Naive thymus-derived CD4-positive, alpha-beta T cell (primary cell): ENCODE results near the gene CD86. TPM values are rescaled to one million over a fixed set of nuclear protein-coding genes. Genes with fewer than 3 reads are reported as not detected.

ENCODE experiments used
- ATAC-seq: fragments of 150-1000 bp; cut with Tn5 transposase; 2 replicates; pipeline ENCODE4 v1.10.0; 2021; ENCODE audit warnings: mild to moderate bottlenecking, moderate library complexity
- CTCF ChIA-PET: fragments of 350-600 bp; sonication (Branson Sonifier 250); formaldehyde crosslinking; loops from one replicate; lab custom pipeline; 2021; ENCODE audit warnings: antibody characterized with exemption; lab: Charles Lee
- POLR2A ChIA-PET: fragments of 350-600 bp; sonication (Branson Sonifier 250); formaldehyde crosslinking; loops from one replicate; lab custom pipeline; 2021; ENCODE audit warnings: antibody characterized with exemption, inconsistent platforms; lab: Charles Lee
- DNase-seq, 9 donors: peaks; one replicate each; pipeline versions ENCODE4 v3.0.0 to v3.0.0-alpha.2; 2020 to 2022; ENCODE audit warnings: mixed read lengths in 1 of 9
- H3K27ac ChIP-seq: one replicate; pipeline ENCODE4 v1.7.0; 2013; ENCODE audit warnings: mild to moderate bottlenecking, low read depth, low read length, moderate library complexity
- H3K27me3 ChIP-seq, 2 donors: one replicate each; pipeline ENCODE4 v1.7.0; 2013; ENCODE audit warnings: low read length in 2 of 2, mild to moderate bottlenecking in 2 of 2, moderate library complexity in 2 of 2; ENCODE audit not compliant: control insufficient read depth in 2 of 2, insufficient read depth in 2 of 2
- H3K36me3 ChIP-seq, 3 experiments: 1 replicate in 2 of 3; 2 replicates in 1 of 3; pipeline ENCODE4 v1.7.0; 2013; ENCODE audit warnings: low read length in 3 of 3, mild to moderate bottlenecking in 3 of 3, moderate library complexity in 1 of 3; ENCODE audit not compliant: insufficient read depth in 3 of 3, control insufficient read depth in 2 of 3
- H3K4me1 ChIP-seq, 2 donors: one replicate each; pipeline ENCODE4 v1.7.0; 2013; ENCODE audit warnings: low read length in 2 of 2, mild to moderate bottlenecking in 2 of 2, moderate library complexity in 1 of 2; ENCODE audit not compliant: control insufficient read depth in 2 of 2, insufficient read depth in 2 of 2
- H3K4me3 ChIP-seq: 2 replicates; pipeline ENCODE4 v1.7.0; 2013; ENCODE audit warnings: mild to moderate bottlenecking, low read length
- H3K9me3 ChIP-seq, 3 experiments: 1 replicate in 2 of 3; 2 replicates in 1 of 3; pipeline ENCODE4 v1.7.0; 2013; ENCODE audit warnings: low read length in 3 of 3; ENCODE audit not compliant: control insufficient read depth in 2 of 3
- H3K27ac Mint-ChIP-seq, 9 donors: one replicate each; pipeline ENCODE4 v1.8.0; 2020 to 2022; ENCODE audit warnings: mixed read lengths in 9 of 9, mild to moderate bottlenecking in 8 of 9, moderate library complexity in 5 of 9, inconsistent platforms in 2 of 9
- H3K27me3 Mint-ChIP-seq, 5 donors: one replicate each; pipeline ENCODE4 v1.8.0; 2021 to 2022; ENCODE audit warnings: mixed read lengths in 5 of 5, mild to moderate bottlenecking in 1 of 5
- H3K36me3 Mint-ChIP-seq, 5 donors: one replicate each; pipeline ENCODE4 v1.8.0; 2020 to 2022; ENCODE audit warnings: mixed read lengths in 5 of 5, mild to moderate bottlenecking in 3 of 5, inconsistent platforms in 1 of 5
- H3K4me1 Mint-ChIP-seq, 7 donors: one replicate each; pipeline ENCODE4 v1.8.0; 2020 to 2022; ENCODE audit warnings: mixed read lengths in 7 of 7, mild to moderate bottlenecking in 3 of 7, inconsistent platforms in 1 of 7
- H3K4me3 Mint-ChIP-seq, 10 donors: one replicate each; pipeline ENCODE4 v1.8.0; 2020 to 2022; ENCODE audit warnings: mild to moderate bottlenecking in 10 of 10, mixed read lengths in 10 of 10, moderate library complexity in 6 of 10, inconsistent platforms in 2 of 10
- H3K9me3 Mint-ChIP-seq, 11 donors: one replicate each; pipeline ENCODE4 v1.8.0; 2020 to 2022; ENCODE audit warnings: mixed read lengths in 11 of 11, mild to moderate bottlenecking in 4 of 11, inconsistent platforms in 1 of 11, moderate library complexity in 1 of 11
- intact Hi-C, 2 donors: fragments of 100-400 bp; cut with micrococcal nuclease; formaldehyde crosslinking; loops; one replicate each; pipeline ENCODE4 v1.15.1; 2023
- polyA plus RNA-seq, 2 donors: library from polyadenylated mRNA; unstranded; fragments of 300-500 nt; fragmentation: Illumina TruSeq; gene quantifications; one replicate each; pipeline ENCODE4 v1.2.3, GENCODE V29; 2021
- total RNA-seq, 6 experiments: library from RNA in 5 of 6; stranded (reverse) in 5 of 6; gene quantifications; 1 replicate in 5 of 6; 2 replicates in 1 of 6; pipeline ENCODE4 v1.2.3 and lab custom pipeline; 2021 to 2026

The CD86 gene
- total and polyA plus RNA-seq, 7 experiments from 2014 or later: 0.07 to 24.0 (median 1.4) TPM

DNA sequence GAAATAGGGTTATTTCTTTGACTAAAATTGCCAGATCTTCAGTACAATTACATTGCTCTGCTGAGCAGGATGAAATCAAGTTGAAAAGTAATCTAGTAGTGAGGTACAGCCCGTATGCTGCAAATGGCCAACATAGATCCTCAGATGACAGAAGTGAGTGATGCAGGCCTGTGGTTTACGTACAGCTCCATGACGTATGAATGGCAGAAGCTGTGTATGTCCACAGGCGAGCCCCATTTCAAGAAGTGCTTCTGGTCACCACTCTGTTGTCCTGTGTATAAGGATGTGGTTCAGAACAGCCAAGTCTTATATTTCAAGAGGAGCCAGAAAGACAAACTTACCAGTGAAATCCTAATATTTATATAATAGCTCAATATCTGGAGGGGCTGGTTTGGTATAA is 9.2 kb downstream of the CD86 start:
- H3K27me3 ChIP-seq: no peaks in the 10 kb centered on the region
- no peaks in the 10 kb centered on the region for H3K9me3 ChIP-seq
- no peak overlapping the region for H3K4me3 ChIP-seq
- Mint-ChIP-seq H3K36me3 (peaks cover 0 to 4% (median 0%) of the 10 kb centered on the region in 5 donors), H3K27me3 (peaks cover 0 to 11% (median 0%) of the 10 kb centered on the region in 5 donors), H3K4me3 (no peak overlapping the region), H3K9me3 (peaks cover 0 to 2% (median 0%) of the 10 kb centered on the region in 11 donors), H3K4me1 (peaks cover 0 to 9% (median 0%) of the 10 kb centered on the region in 7 donors), H3K27ac (no peak overlapping the region)
- H3K27ac ChIP-seq: no peak overlapping the region
- DNase-seq: no peak
- H3K36me3 ChIP-seq: no peaks in the 10 kb centered on the region
- intact Hi-C loops: no loop called here
- ChIA-PET POLR2A (no interaction called here), CTCF (interaction anchor here (0.6 to 0.9 kb wide), 2 partner anchors 33 to 1267 kb away, joined by 3 read pairs; no protein-coding TSS in a partner anchor)
- no peaks in the 10 kb centered on the region for H3K4me1 ChIP-seq
- peak; percentile 82 for ATAC-seq

DNA sequence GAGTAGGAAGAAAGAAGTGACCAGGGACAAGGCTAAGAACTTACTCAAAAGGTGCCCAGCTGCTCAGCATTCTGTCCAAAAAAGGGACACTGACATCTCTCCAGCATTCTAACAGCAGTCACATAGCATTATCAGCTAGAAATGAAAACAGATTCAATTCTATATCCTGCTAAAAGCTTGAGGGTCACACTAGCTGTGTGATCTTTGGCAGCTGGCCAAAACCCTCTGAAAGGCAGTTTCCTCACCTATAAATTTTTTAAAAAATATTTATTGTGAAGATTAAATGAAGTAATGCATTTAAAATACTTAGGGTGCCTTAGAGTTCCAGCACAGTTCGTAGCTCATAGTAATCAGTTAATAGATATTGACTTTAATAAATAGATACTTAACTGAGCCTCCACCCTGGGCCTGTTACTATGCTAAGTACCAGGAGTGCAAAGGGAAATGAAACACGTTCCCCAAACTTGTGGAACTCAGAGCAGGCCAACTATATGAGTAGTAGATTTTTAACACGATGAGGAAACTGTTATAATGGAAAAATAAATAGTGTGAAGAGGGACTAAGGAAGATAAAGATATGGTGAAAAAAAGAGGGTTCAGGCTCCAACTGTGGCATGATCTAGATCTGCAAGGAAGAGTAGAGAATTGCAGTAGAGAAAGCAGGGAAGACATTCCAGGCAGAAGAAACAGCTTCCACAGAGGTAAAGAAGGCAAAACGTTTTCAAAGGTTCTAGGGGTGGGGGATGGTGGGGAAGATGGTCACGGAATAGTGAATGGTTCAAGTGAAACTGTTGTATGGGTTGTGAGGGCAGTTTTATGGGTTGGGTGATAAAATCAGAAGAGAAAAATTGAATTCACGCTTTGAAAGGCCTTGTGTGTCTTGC is 11.4 kb downstream of the CD86 start:
- H3K36me3 ChIP-seq: no peaks in the 10 kb centered on the region
- ChIA-PET CTCF (no interaction called here), POLR2A (no interaction called here)
- Mint-ChIP-seq H3K27me3 (peaks cover 0 to 12% (median 0%) of the 10 kb centered on the region in 5 donors), H3K9me3 (peaks cover 0 to 2% (median 0%) of the 10 kb centered on the region in 11 donors), H3K4me3 (peak overlapping the region in 1 of 10 donors; percentile 6), H3K27ac (no peak overlapping the region), H3K4me1 (peaks cover 0 to 9% (median 0%) of the 10 kb centered on the region in 7 donors), H3K36me3 (peaks cover 0 to 4% (median 0%) of the 10 kb centered on the region in 5 donors)
- H3K27ac ChIP-seq: no peak overlapping the region
- H3K9me3 ChIP-seq: no peaks in the 10 kb centered on the region
- no peak for DNase-seq
- intact Hi-C loops: no loop called here
- ATAC-seq: no peak
- H3K4me3 ChIP-seq: no peak overlapping the region
- no peaks in the 10 kb centered on the region for H3K4me1 ChIP-seq
- no peaks in the 10 kb centered on the region for H3K27me3 ChIP-seq

DNA sequence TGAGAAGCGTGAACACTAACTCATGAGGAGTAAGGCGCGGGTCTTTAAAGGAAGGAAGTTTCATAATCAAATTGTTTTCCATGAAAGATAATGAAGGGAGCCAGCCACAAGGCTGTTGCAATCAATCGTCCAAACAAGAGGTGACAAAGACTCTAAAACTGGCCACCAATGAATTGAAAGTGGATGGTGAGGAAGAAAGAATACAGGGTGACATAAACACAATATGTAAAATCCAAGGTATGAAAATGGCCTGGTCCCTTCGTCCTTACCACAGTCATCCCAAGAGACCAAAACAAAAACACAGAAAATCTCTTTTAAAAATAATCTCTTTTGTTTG is 12.0 kb downstream of the CD86 start:
- POLR2A ChIA-PET: no interaction called here
- peaks cover 0 to 4% (median 0%) of the 10 kb centered on the region in 11 donors for H3K9me3 Mint-ChIP-seq
- H3K36me3 Mint-ChIP-seq: peaks cover 0 to 4% (median 0%) of the 10 kb centered on the region in 5 donors
- no peak overlapping the region for H3K4me3 ChIP-seq
- no peak overlapping the region for H3K27ac ChIP-seq
- no peaks in the 10 kb centered on the region for H3K36me3 ChIP-seq
- H3K4me1 ChIP-seq: no peaks in the 10 kb centered on the region
- DNase-seq (no peak), ATAC-seq (peak; percentile 15)
- no peak overlapping the region for H3K4me3 Mint-ChIP-seq
- peaks cover 0 to 12% (median 0%) of the 10 kb centered on the region in 5 donors for H3K27me3 Mint-ChIP-seq
- no peaks in the 10 kb centered on the region for H3K27me3 ChIP-seq
- CTCF ChIA-PET: no interaction called here
- H3K9me3 ChIP-seq: no peaks in the 10 kb centered on the region
- H3K27ac Mint-ChIP-seq: no peak overlapping the region
- intact Hi-C loops: no loop called here
- peaks cover 0 to 9% (median 0%) of the 10 kb centered on the region in 7 donors for H3K4me1 Mint-ChIP-seq

DNA sequence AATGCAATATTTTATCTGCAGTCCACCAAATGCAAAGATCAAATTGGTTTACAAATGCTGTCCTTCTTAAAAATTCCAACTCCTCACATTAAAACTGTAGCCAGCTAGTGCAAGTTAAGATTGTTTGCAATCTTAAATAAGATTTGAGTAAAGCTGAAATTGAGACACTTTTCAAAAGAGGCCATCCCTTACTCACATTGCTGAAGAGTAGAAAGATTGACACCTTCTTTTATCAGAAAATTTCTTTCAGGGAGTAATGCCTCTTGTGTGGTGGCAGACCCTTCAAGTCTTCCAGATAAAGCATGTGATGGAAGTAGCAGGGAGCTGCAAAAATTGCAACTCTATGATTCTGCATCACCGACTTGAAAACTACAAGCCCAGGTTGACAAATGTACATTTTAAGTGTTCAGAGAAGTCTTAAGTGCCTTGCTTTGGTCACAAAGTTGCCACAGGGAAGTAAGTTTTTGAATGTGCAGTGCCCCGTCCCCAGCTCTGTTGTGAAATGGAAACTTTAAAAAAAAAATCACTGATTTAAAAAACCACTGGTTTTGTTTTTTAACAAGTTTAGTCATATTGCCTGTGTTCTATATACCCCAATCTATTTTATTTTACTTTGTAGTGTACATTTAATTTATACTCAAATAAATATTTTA is 12.6 kb downstream of the CD86 start:
- POLR2A ChIA-PET: no interaction called here
- Mint-ChIP-seq H3K4me3 (no peak overlapping the region), H3K27me3 (peaks cover 0 to 12% (median 0%) of the 10 kb centered on the region in 5 donors), H3K36me3 (peaks cover 0 to 4% (median 0%) of the 10 kb centered on the region in 5 donors), H3K4me1 (peaks cover 0 to 9% (median 0%) of the 10 kb centered on the region in 7 donors), H3K27ac (no peak overlapping the region), H3K9me3 (peaks cover 0 to 4% (median 0%) of the 10 kb centered on the region in 11 donors)
- Histone ChIP-seq H3K4me1 (no peaks in the 10 kb centered on the region), H3K27ac (no peak overlapping the region), H3K36me3 (no peaks in the 10 kb centered on the region), H3K4me3 (no peak overlapping the region), H3K27me3 (no peaks in the 10 kb centered on the region), H3K9me3 (no peaks in the 10 kb centered on the region)
- no peak for ATAC-seq
- no peak for DNase-seq
- intact Hi-C loops: no loop called here
- CTCF ChIA-PET: no interaction called here

DNA sequence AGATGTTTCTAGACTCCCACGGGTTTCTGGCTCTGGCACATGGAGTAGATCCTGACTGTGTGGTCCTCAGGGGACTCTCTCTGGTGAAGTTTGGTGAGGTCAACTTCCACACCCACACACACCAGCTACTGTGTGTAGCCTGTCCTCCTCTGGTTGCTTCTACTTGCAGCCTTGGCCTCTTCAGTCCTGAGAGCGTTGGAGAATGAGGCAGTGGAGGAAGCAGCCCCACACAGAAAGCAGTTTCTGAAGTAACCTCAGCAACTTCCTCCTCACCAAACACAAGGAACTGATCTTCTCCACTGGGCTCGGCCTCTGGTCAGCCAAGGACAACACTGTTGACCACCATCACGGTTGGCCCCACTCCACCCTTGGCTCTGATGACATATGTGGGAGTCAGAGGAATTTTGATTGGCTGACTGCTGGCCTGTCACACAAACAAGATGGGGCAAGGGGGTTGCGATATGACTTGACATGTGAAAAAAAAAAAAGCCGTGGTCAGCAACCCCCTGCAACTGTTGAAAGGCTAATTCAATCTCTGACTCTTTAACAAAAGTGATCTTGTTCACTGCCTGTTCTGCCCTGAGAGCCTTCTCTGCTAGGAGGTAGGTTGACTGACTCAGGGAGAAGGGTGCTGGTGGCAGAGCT is 19.6 kb downstream of the CD86 start:
- no peaks in the 10 kb centered on the region for H3K36me3 ChIP-seq
- no peak overlapping the region for H3K4me3 ChIP-seq
- Mint-ChIP-seq H3K4me3 (peak overlapping the region in 1 of 10 donors; percentile 69), H3K27ac (peak overlapping the region in 1 of 9 donors; percentile 92), H3K9me3 (peaks cover 0 to 14% (median 5%) of the 10 kb centered on the region in 11 donors), H3K36me3 (peaks cover 0 to 9% (median 0%) of the 10 kb centered on the region in 5 donors), H3K4me1 (peaks cover 0 to 46% (median 0%) of the 10 kb centered on the region in 7 donors), H3K27me3 (peaks cover 7 to 43% (median 32%) of the 10 kb centered on the region in 5 donors)
- no peak overlapping the region for H3K27ac ChIP-seq
- ATAC-seq: peak; percentile 81
- H3K27me3 ChIP-seq: peaks cover 0 to 4% of the 10 kb centered on the region in 2 donors
- peak in 1 of 9 donors; percentile 35 for DNase-seq
- POLR2A ChIA-PET: no interaction called here
- intact Hi-C loops: no loop called here
- no peaks in the 10 kb centered on the region for H3K9me3 ChIP-seq
- CTCF ChIA-PET: no interaction called here
- no peaks in the 10 kb centered on the region for H3K4me1 ChIP-seq

DNA sequence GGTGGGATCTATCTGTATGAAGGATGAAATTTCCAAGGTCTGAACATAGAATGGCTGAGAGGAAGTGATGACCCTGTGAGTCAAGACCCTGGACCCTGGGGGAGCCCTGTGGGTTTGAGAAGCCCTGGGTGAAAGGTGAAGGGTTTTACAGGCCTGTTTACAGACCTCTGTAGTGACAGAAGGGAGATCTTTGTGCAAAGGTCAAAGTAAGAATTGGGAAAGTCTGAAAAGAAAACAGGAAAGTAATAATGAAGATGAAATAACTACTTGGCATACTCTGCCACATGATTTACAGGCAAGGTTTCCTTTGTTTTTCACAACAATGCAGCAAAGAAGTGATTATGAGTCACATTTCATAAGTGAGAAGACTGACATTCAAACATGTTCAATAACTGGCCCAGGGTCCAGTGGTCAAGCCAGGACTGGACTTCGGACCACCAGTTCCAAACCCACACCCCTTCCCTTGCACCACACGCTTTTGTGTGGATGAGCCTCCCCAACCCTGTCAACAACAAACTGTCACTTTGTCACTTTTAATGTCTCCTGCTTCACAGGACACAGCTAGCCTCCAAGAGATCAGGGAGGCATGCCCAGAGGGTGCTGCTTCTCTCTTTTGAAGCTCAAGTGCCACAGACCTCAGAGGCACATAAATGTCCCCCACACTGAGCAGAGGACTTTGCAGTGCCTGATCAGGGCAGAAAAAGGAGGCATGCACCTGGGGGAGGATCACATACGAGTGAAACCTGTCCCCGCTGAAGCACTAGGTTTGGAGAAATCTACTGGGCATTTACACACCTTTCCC is 21.5 kb downstream of the CD86 start:
- intact Hi-C loops: no loop called here
- peaks cover 0 to 14% (median 5%) of the 10 kb centered on the region in 11 donors for H3K9me3 Mint-ChIP-seq
- H3K36me3 ChIP-seq: no peaks in the 10 kb centered on the region
- H3K36me3 Mint-ChIP-seq: peaks cover 0 to 9% (median 0%) of the 10 kb centered on the region in 5 donors
- H3K27ac Mint-ChIP-seq: peak overlapping the region in 1 of 9 donors; percentile 81
- peaks cover 0 to 62% (median 0%) of the 10 kb centered on the region in 7 donors for H3K4me1 Mint-ChIP-seq
- no peak overlapping the region for H3K27ac ChIP-seq
- H3K27me3 Mint-ChIP-seq: peaks cover 2 to 51% (median 32%) of the 10 kb centered on the region in 5 donors
- CTCF ChIA-PET: no interaction called here
- ATAC-seq (peak; percentile 13), DNase-seq (no peak)
- no peak overlapping the region for H3K4me3 ChIP-seq
- POLR2A ChIA-PET: no interaction called here
- H3K4me3 Mint-ChIP-seq: peak overlapping the region in 1 of 10 donors; percentile 47
- peaks cover 0 to 4% of the 10 kb centered on the region in 2 donors for H3K27me3 ChIP-seq
- H3K4me1 ChIP-seq: no peaks in the 10 kb centered on the region
- H3K9me3 ChIP-seq: no peaks in the 10 kb centered on the region
